ENCODE data around the gene NAT16.

NAT16 gene

GRCh38 chr7:101170617-101171441 is 9.3 kb downstream of the NAT16 start:
- DNase-seq = no peak

GRCh38 chr7:101169838-101170551 is 10.1 kb downstream of the NAT16 start:
- DNase-seq = peak; percentile 83

GRCh38 chr7:101169110-101169837 is 10.8 kb downstream of the NAT16 start:
- DNase-seq = no peak

GRCh38 chr7:101168412-101169049 is 11.6 kb downstream of the NAT16 start:
- DNase-seq = peak; percentile 37

- no peak for DNase-seq
These were observed 12.3 kb downstream of the NAT16 start for GRCh38 chr7:101167645-101168411.

GRCh38 chr7:101166909-101167644 is 13.0 kb downstream of the NAT16 start:
- no peak for DNase-seq

- no peak for DNase-seq
These were observed 13.5 kb downstream of the NAT16 start for GRCh38 chr7:101166648-101166908.

GRCh38 chr7:101165958-101166647 is 14.0 kb downstream of the NAT16 start:
- no peak for DNase-seq

- DNase-seq = peak; percentile 89
These were observed 14.8 kb downstream of the NAT16 start, which contains the start of gene VGF for GRCh38 chr7:101165075-101165957. Gene VGF, minus strand, starts transcription at chr7:101165569. Its CDS starts 726 bp downstream, at chr7:101164843.

- no peak for DNase-seq
These were observed 15.8 kb downstream of the NAT16 start for GRCh38 chr7:101164071-101164840.

- no peak for DNase-seq
These were observed 16.6 kb downstream of the NAT16 start for GRCh38 chr7:101163279-101164070.

- DNase-seq = no peak
These were observed 17.4 kb downstream of the NAT16 start for GRCh38 chr7:101162551-101163278.

GRCh38 chr7:101161692-101162471 is 18.2 kb downstream of the NAT16 start:
- DNase-seq = no peak

- DNase-seq = no peak
These were observed 19.2 kb downstream of the NAT16 start for GRCh38 chr7:101160910-101161309.

- DNase-seq = no peak
These were observed 20.1 kb downstream of the NAT16 start for GRCh38 chr7:101159696-101160674.
